Stomach smooth muscle (tissue), 2 donors: Measurements from ENCODE around the gene PTGES2.
A peak's percentile ranks its signal among the peaks of the same experiment; 100 is the strongest.
"Not testable (repeated sequence)": the region's sequence is repeated elsewhere in the genome, so short reads cannot be mapped to it uniquely, and the experiment has no call there.

Experiments
- H3K27ac ChIP-seq: one replicate; pipeline ENCODE4 v1.7.0; 2013; ENCODE audit warnings: mild to moderate bottlenecking, low read length, inconsistent platforms
- H3K27me3 ChIP-seq, 2 donors: one replicate each; pipeline ENCODE4 v1.7.0; 2013; ENCODE audit warnings: low read length in 2 of 2; ENCODE audit not compliant: insufficient read depth in 2 of 2, control insufficient read depth in 1 of 2
- H3K36me3 ChIP-seq, 2 donors: one replicate each; pipeline ENCODE4 v1.7.0; 2013; ENCODE audit warnings: low read length in 2 of 2; ENCODE audit not compliant: control insufficient read depth in 2 of 2, insufficient read depth in 2 of 2
- H3K4me1 ChIP-seq: one replicate; pipeline ENCODE4 v1.7.0; 2013; ENCODE audit warnings: low read length; ENCODE audit not compliant: control insufficient read depth, insufficient read depth
- H3K4me3 ChIP-seq, 2 donors: one replicate each; pipeline ENCODE4 v1.7.0; 2013; ENCODE audit warnings: low read length in 2 of 2
- H3K9ac ChIP-seq, 2 donors: one replicate each; pipeline ENCODE4 v1.7.0; 2013; ENCODE audit warnings: low read length in 2 of 2, mild to moderate bottlenecking in 1 of 2
- H3K9me3 ChIP-seq, 2 donors: one replicate each; pipeline ENCODE4 v1.7.0; 2013; ENCODE audit warnings: low read length in 2 of 2; ENCODE audit not compliant: control insufficient read depth in 2 of 2
- donor health status: healthy.
- donor health status: Pancreatic carcinoma.

PTGES2 gene

GRCh38 chr9:128116104-128117083 lies 11.1 kb downstream of the PTGES2 start:
- Histone ChIP-seq H3K27me3 (no peaks in the 10 kb centered on the region), H3K9ac (no peak overlapping the region), H3K4me1 (peaks cover 8% of the 10 kb centered on the region), H3K4me3 (no peak overlapping the region), H3K36me3 (peaks cover 0 to 7% of the 10 kb centered on the region in 2 donors), H3K27ac (no peak overlapping the region), H3K9me3 (no peaks in the 10 kb centered on the region)

- no peaks in the 10 kb centered on the region for H3K27me3 ChIP-seq
- no peak overlapping the region for H3K9ac ChIP-seq
- H3K4me3 ChIP-seq: no peak overlapping the region
- no peaks in the 10 kb centered on the region for H3K9me3 ChIP-seq
- H3K27ac ChIP-seq: no peak overlapping the region
- H3K36me3 ChIP-seq: peaks cover 0 to 7% of the 10 kb centered on the region in 2 donors
- peaks cover 11% of the 10 kb centered on the region for H3K4me1 ChIP-seq
These were observed 12.1 kb downstream of the PTGES2 start for GRCh38 chr9:128115187-128116103.

GRCh38 chr9:128114326-128115186 lies 13.0 kb downstream of the PTGES2 start:
- no peak overlapping the region for H3K4me3 ChIP-seq
- no peaks in the 10 kb centered on the region for H3K27me3 ChIP-seq
- no peak overlapping the region for H3K27ac ChIP-seq
- no peak overlapping the region for H3K9ac ChIP-seq
- H3K9me3 ChIP-seq: no peaks in the 10 kb centered on the region
- peaks cover 11% of the 10 kb centered on the region for H3K4me1 ChIP-seq
- peaks cover 0 to 7% of the 10 kb centered on the region in 2 donors for H3K36me3 ChIP-seq

- Histone ChIP-seq H3K4me3 (no peak overlapping the region), H3K4me1 (peaks cover 11% of the 10 kb centered on the region), H3K9me3 (no peaks in the 10 kb centered on the region), H3K36me3 (peaks cover 0 to 7% of the 10 kb centered on the region in 2 donors), H3K27me3 (no peaks in the 10 kb centered on the region), H3K9ac (no peak overlapping the region), H3K27ac (no peak overlapping the region)
These were observed 13.8 kb downstream of the PTGES2 start for GRCh38 chr9:128113526-128114325.

- H3K36me3 ChIP-seq: peaks cover 15 to 23% of the 10 kb centered on the region in 2 donors
- not testable (repeated sequence) for H3K27ac ChIP-seq, H3K9ac ChIP-seq, H3K4me1 ChIP-seq, H3K9me3 ChIP-seq, H3K27me3 ChIP-seq, H3K4me3 ChIP-seq
These were observed 15.8 kb downstream of the PTGES2 start for GRCh38 chr9:128111726-128112125.

GRCh38 chr9:128109050-128109709 lies 18.3 kb downstream of the PTGES2 start:
- no peaks in the 10 kb centered on the region for H3K9me3 ChIP-seq
- peak overlapping the region; percentile 6 for H3K27ac ChIP-seq
- H3K4me1 ChIP-seq: peaks cover 3% of the 10 kb centered on the region
- H3K9ac ChIP-seq: no peak overlapping the region
- H3K4me3 ChIP-seq: no peak overlapping the region
- peaks cover 31 to 37% of the 10 kb centered on the region in 2 donors for H3K36me3 ChIP-seq
- H3K27me3 ChIP-seq: no peaks in the 10 kb centered on the region

- H3K27me3 ChIP-seq: no peaks in the 10 kb centered on the region
- H3K9ac ChIP-seq: no peak overlapping the region
- H3K4me3 ChIP-seq: no peak overlapping the region
- no peaks in the 10 kb centered on the region for H3K9me3 ChIP-seq
- H3K36me3 ChIP-seq: peaks cover 36 to 42% of the 10 kb centered on the region in 2 donors
- peaks cover 3% of the 10 kb centered on the region for H3K4me1 ChIP-seq
- H3K27ac ChIP-seq: no peak overlapping the region
These were observed 19.1 kb downstream of the PTGES2 start for GRCh38 chr9:128108269-128109049.

GRCh38 chr9:128107468-128108268 lies 19.9 kb downstream of the PTGES2 start:
- Histone ChIP-seq H3K27ac (no peak overlapping the region), H3K27me3 (no peaks in the 10 kb centered on the region), H3K9ac (no peak overlapping the region), H3K36me3 (peaks cover 41 to 48% of the 10 kb centered on the region in 2 donors), H3K9me3 (no peaks in the 10 kb centered on the region), H3K4me3 (no peak overlapping the region), H3K4me1 (peaks cover 3% of the 10 kb centered on the region)
